GM21515 (cell line): ENCODE measurements around the gene STAT5A.
"Not testable (repeated sequence)": the region's sequence is repeated elsewhere in the genome, so short reads cannot be mapped to it uniquely, and the experiment has no call there.

ENCODE experiments used
- ATAC-seq: cut with Tn5 transposase; IDR thresholded peaks from one replicate; pipeline ENCODE4 v1.9.1; 2021; ENCODE audit not compliant: unreplicated experiment

STAT5A gene

DNA sequence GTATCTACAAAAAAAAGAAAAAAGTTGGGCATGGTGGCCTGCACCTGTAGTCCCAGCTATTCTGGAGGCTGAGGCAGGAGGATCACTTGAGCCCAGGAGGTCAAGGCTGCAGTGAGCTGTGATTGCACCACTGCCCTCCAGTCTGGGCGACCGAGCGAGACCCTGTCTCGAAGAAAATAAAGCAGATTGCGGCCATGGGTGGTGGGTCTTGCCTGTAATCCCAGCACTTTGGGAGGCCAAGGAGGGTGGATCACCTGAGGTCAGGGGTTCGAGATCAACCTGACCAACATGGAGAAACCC, 16.7 kb downstream of the STAT5A start:
- not testable (repeated sequence) for ATAC-seq

DNA sequence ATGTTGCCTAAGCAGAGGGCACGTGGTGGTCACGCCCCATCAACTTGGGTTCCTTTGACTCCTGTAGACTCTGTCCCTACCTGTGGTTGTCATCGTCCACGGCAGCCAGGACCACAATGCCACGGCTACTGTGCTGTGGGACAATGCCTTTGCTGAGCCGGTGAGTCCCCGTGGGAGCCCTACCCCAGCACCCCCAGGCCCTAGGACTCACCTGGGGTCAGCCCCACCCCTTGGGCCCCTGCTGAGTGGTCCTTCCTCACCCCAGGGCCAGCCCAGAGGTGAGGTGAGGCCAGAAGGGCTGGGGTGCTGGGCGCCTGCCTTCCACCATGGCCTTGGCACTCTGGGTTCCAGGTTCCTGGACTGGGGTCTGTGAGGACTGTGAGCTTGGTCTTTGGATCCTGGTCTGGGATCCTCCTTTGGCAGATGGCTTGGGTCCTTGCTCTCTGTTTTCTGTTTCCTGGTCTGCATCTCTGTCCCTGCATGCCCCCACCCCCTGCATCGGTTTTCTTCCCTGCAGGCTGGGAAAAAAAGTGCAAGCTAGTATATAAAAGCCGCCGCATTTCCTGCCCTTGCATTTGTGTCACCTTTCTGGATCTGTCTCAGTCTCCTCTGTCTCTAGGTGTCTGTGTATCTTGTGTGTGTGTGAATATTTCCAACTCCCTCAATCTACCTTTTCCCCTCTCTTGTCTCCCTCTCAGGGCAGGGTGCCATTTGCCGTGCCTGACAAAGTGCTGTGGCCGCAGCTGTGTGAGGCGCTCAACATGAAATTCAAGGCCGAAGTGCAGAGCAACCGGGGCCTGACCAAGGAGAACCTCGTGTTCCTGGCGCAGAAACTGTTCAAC, 17.5 kb downstream of the STAT5A start:
- no peak for ATAC-seq

DNA sequence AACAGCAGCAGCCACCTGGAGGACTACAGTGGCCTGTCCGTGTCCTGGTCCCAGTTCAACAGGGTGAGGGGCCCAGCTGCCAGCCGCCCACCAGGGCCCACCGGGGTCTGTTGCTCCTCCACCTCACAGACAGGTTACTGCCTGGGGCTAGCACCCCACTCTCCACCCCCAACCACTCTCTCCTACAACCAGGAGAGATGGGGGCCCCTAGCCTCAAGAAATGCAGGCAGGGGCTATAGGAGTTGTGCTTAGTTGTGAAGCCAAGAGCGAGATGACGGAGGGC, 18.0 kb downstream of the STAT5A start:
- ATAC-seq: no peak

DNA sequence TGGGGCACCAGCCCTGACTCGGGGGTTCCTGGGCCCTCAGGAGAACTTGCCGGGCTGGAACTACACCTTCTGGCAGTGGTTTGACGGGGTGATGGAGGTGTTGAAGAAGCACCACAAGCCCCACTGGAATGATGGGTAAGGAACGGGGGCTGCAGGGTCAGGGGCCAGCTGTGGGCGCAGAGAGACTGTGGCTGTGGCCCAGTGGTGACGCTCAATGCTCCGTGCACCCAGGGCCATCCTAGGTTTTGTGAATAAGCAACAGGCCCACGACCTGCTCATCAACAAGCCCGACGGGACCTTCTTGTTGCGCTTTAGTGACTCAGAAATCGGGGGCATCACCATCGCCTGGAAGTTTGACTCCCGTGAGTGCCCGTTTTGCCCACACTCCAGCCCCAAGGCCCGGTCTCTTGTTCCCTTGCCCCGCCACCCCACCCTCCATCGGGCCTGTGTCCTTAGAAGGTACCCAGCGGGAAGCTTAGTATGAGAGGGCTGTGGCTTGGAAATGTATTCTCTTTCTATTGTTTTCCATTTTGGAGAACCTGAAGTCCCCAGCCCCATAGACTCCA, 19.1 kb downstream of the STAT5A start:
- ATAC-seq: no peak

DNA sequence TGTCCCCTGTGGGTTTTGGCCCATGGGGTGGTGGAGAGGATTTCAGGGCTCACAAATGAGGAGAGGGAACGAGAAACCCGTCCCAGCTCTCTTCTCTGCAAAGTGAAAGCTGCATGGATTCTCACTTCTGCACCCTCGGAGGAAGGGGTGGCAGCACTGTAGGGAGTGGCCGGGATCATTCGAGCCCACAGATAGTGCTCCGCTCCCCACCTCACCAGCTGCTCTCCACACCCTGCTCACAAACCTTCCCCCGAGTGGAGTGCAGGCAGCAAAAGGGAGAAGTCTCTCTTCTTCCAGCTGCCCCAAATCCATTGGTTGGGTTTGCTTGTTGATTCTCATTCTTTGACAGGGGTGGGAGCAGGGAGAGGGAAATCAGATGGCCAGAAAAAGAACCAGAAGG, 20.1 kb downstream of the STAT5A start:
- ATAC-seq: no peak

DNA sequence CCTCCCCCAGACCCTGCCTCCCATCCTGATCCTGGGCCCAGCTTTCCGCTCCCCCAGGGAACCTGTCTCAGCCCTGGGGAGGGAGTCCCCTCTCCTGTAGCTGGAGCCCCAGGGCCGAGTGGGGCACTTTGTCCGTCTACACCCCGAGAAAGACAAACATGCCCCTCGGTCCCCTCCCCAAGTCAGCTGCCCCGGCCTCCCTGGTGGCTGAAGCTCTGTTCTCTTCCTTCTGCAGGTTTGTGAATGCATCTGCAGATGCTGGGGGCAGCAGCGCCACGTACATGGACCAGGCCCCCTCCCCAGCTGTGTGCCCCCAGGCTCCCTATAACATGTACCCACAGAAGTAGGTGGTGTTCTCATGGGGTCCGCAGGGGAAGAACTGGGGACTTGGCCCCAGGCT, 20.8 kb downstream of the STAT5A start:
- ATAC-seq: no peak

DNA sequence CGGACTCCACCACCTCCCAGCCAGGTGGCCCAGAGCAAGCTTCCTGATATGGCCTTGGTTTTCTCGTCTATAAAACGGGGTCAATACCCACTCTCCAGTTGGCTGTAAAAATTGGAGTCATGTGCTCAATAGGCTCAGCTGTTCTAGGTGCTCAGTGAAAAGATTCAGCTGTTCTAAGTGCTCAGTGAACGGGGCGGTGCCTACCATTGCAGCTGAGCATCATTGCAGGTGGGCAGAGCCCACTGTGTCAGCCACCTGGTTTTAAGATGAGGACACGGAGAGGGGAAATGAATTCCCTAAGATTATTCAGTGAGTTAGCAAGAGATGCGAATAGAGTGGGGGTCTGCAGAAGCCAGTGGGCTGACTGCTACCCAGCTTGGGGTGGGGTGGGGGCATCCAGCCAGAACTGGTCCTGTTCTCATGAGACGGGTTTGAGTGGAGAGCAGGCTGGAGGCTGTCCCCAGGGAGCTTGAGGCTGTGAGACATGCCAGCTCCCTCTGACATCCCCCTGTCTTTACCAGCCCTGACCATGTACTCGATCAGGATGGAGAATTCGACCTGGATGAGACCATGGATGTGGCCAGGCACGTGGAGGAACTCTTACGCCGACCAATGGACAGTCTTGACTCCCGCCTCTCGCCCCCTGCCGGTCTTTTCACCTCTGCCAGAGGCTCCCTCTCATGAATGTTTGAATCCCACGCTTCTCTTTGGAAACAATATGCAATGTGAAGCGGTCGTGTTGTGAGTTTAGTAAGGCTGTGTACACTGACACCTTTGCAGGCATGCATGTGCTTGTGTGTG, 21.9 kb downstream of the STAT5A start:
- ATAC-seq: no peak

DNA sequence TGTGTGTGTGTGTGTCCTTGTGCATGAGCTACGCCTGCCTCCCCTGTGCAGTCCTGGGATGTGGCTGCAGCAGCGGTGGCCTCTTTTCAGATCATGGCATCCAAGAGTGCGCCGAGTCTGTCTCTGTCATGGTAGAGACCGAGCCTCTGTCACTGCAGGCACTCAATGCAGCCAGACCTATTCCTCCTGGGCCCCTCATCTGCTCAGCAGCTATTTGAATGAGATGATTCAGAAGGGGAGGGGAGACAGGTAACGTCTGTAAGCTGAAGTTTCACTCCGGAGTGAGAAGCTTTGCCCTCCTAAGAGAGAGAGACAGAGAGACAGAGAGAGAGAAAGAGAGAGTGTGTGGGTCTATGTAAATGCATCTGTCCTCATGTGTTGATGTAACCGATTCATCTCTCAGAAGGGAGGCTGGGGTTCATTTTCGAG, 22.5 kb downstream of the STAT5A start:
- no peak for ATAC-seq

DNA sequence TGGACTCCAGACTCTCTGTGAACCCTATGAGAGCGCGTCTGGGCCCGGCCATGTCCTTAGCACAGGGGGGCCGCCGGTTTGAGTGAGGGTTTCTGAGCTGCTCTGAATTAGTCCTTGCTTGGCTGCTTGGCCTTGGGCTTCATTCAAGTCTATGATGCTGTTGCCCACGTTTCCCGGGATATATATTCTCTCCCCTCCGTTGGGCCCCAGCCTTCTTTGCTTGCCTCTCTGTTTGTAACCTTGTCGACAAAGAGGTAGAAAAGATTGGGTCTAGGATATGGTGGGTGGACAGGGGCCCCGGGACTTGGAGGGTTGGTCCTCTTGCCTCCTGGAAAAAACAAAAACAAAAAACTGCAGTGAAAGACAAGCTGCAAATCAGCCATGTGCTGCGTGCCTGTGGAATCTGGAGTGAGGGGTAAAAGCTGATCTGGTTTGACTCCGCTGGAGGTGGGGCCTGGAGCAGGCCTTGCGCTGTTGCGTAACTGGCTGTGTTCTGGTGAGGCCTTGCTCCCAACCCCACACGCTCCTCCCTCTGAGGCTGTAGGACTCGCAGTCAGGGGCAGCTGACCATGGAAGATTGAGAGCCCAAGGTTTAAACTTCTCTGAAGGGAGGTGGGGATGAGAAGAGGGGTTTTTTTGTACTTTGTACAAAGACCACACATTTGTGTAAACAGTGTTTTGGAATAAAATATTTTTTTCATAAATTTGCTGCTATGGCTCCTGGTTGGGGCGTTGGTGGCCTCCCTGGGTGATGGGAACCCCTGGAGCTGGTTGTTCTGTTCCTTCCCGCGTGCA, 23.1 kb downstream of the STAT5A start:
- ATAC-seq: no peak

DNA sequence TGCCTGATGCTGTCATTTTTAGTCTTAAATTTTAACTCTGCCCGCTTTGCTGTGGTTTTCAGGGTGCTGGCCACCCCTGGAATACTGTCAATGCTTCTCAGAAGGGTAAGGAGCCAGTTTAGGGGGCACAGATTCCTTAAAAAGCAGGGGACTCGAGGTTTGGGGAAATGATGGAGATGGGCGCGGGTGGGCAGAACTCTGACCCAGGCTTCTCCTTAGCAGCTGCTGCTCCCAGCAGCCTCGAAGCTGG, 23.7 kb downstream of the STAT5A start:
- ATAC-seq: no peak

DNA sequence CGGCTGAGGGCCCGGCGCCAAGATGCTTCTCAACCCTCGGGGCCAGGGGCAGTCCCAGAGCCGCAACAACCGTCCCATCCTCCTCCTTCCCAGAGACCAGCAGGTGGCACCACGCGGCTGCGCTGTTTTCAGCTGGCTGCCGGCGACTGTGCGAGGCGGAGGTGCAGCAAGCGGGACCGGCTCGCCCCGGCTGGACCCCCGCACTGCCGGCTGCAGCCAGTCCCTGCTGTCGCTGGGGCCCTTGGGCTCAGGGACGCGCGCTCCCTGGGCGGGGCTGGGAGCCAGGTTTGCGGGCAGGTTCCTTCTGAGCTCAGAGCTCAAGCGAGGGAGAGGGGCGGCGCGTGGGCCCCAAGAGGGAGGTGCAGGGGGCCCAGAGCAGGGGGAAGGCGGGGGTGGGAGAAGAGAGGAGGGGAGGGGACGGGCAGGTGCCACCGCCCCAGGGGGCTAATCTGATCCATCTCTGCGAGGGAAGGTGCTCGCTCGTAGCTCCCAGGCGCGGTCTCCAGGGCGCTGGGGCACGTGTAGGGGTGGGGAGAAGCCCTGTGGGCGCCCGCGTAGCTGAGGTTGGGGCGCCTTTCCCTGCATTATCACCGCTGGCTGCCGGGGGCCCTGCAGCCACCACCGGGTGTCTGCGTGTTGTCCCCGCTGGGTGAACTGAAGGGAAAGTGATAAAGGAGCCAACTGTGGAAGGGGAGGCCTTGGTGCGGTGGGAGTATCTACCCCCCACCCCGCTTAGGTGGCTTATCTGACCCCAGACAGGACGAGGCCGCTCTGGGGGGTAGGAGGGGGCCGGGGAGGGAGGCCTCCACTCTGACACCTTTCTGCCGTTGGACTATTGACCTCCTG, 24.2 kb downstream of the STAT5A start:
- ATAC-seq: no peak

DNA sequence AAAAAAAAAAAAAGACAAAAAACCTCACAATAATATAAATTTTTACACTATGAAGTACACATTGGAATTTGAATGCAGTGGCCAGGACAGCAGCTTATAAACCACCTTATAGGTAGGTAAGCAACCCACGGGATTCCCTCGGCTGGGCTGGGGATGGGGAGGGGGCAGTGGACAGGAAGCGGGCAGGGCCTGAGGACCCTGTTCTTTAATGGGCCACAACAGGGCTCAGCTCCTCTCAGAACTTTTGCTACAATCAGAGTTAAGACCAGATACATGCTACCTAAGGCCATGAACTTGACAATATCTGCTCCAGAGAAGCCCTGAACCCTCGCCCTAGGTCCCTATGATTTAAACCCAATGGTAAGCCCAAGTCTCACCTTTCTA, 25.1 kb downstream of the STAT5A start:
- ATAC-seq: no peak

DNA sequence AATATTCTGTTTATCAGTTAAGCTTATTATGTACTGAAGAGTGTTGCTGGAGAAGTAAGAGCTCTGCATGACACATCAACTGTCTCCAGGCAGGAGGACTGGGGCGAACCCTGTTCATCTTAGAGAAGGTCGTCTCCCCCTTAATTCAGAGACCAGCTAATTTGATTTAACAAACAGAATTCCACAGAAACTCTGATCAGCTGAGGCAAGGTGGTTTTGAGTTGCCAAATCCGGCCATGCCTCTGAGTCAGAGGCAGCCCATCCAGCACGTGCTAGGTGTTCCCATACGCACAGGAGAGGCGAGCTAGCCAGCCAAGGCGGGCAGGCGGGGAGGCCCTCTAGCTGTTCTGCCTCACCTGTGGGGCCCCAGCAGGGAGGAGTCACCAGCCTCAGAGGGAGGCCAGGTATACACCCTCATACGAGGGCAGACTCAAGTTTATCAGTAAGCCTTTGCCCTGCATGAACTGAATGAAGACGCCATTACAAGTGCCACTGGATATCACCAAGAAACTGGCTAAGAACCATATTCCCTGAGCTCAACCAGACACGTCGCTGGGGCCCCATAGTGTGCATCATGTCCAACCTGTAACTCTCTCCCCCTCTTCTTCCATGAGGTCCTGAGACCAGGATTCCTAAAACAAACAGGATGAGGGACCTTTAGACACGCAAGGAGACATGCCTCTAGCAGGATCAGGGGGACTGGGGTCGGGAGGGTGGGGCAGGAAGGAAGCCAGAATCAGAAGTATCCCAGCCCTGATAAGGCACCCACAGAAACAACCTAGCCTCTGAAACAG, 25.7 kb downstream of the STAT5A start:
- ATAC-seq: no peak

DNA sequence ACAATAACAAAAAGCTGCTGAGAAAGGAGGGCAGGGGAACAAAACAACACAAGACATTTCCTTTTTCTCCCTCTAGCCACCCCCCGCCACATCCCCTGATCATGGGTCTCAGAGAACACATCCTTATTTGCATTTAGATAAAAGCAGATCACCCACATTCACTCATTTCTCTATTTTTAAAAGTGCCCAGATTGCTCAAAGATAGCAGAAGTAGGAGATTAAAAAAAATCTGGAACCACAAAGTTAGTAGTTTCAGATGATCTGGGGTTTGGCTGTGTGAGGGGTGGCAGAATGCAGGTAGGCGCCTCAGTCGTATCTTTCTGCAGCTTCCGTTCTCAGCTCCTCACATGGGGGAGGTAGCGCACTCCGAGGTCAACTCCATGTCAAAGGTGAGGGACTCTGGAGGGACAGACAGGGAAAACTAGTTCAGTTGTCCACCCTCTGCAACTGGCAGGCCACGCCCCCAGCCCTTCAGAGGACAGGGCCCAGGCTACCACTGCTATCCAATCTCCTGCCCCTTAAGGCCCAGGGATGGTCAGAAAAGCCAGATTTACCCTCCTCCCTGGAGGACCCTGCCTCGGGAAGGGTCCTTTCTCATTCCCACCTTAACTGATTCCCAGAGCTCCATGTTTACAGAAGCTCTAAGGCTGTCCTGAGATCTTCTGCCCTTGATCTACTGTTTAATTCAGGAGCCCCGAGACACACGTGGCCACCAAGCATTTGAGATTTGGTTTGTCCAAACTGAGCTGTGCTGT, 27.3 kb downstream of the STAT5A start:
- ATAC-seq: no peak

DNA sequence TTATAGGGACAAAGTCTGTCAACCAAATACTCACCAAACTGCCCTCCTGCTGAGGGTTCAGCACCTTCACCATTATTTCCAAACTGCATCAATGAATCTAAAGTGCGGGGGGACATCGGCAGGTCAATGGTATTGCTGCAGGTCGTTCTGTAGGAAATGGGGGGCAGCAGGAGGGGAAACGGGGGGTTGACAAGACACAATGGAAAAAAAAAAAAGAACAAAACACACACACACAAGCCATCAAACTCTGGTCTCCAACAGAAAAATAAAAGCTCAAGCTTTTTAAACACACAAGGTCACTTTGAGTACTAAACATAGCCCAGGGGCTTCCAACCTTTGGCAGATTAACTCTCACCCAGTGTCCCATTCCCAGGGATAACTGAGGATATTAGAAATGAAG, 28.5 kb downstream of the STAT5A start:
- ATAC-seq: no peak

DNA sequence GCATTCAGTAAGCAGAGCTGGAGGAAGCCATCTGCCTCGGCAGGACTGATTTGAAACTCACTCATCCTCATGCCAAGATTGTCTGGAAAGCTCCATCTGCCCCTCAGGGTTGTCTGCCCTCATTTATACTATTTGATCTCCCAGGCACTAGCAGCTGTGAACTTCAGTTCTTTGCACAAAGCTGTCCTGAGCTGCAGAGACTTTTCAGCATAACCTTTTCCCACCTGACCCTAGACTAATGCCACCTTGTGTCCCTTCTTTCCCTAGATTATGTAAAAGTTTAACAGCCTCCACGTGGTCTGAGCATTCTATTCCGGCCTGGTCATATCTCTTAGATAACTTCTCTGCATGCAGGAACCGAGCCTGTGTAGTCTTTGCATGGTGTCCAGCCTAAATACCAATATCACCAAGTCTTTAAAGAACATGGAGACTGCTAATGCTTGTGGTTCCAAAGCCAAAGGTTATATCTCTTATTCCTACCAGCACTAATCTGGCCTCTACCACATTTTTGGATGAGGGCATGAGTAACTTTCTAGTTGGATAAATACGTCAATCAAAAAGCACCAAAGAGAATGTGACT, 29.1 kb downstream of the STAT5A start:
- no peak for ATAC-seq

DNA sequence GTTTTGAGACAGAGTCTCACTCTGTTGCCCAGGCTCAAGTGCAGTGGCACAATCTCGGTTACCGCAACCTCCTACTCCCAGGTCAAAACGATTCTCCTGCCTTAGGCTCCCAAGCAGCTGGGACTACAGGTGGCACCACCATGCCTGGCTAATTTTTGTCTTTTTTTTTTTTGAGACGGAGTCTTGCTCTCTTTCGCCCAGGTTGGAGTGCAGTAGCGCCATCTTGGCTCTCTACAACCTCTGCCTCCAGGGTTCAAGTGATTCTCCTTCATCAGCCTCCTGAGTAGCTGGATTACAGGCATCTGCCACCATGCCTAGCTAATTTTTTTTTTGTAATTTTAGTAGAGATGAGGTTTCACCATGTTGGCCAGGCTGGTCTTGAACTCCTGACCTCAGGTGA, 29.7 kb downstream of the STAT5A start:
- ATAC-seq: not testable (repeated sequence)

DNA sequence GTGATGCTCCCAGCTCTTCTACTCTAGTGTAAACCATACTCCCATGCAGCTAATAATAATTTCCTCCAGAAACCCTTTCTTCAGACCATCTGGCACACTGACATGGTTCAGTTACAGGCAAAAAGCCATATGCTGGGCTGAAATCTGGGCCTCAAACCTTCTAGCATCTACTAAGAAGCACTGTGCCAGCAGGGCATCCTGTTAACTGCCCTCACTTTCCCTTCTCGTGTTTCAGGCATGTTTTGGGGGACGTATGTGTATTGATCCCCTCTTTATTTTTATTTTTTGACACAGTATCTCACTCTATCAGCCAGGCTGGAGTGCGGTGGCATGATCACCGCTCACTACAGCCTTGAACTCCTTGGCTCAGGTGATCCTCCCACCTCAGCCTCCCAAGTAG, 33.3 kb downstream of the STAT5A start:
- ATAC-seq: no peak
